LoVo (cell line): Measurements from ENCODE around the gene KCNT1.

ENCODE experiments used
- DNase-seq: peaks from one replicate; pipeline ENCODE4 v3.0.0-alpha.2; 2016; ENCODE audit warnings: low spot score

The KCNT1 gene

DNA sequence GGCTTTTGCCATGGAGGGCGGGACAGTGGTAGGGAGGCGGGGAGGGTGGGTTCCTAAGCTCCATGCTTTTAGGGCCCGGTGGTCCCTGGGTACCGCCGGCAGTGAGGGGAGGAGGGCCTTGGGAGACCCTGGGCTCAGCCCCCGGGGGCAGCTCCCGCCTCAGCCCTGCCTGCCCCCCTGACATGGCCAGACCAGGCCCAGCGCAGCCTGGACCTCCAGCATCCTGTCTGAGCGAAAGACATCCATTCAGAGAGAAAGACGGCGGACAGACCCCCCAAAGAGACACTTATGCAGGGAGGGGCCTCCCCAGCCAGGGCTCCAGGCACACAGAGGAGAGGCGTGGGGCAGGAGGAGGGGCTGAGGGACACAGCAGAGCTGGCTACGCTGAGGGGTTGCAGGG lies 45.3 kb downstream of the KCNT1 start:
- DNase-seq: no peak

DNA sequence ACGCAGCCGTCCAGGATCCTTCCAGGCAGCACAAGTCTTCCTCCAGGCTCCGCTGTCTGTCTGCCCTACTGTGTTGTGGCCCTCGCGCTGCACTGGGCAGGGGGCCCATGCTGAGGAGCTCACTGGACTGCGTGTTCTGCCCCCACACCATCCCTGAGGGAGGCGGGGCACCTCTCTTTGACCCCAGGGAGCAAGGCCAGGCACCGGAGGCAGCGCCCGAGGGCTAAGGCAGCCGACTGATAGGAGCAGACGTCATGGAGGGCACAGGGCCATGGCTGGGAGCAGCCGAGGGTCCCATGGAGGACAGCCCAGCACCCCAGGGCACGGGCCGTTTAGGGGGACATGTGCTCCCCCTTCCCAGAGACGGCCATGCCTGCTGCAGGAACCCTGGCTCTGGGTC lies 46.7 kb downstream of the KCNT1 start:
- no peak for DNase-seq

DNA sequence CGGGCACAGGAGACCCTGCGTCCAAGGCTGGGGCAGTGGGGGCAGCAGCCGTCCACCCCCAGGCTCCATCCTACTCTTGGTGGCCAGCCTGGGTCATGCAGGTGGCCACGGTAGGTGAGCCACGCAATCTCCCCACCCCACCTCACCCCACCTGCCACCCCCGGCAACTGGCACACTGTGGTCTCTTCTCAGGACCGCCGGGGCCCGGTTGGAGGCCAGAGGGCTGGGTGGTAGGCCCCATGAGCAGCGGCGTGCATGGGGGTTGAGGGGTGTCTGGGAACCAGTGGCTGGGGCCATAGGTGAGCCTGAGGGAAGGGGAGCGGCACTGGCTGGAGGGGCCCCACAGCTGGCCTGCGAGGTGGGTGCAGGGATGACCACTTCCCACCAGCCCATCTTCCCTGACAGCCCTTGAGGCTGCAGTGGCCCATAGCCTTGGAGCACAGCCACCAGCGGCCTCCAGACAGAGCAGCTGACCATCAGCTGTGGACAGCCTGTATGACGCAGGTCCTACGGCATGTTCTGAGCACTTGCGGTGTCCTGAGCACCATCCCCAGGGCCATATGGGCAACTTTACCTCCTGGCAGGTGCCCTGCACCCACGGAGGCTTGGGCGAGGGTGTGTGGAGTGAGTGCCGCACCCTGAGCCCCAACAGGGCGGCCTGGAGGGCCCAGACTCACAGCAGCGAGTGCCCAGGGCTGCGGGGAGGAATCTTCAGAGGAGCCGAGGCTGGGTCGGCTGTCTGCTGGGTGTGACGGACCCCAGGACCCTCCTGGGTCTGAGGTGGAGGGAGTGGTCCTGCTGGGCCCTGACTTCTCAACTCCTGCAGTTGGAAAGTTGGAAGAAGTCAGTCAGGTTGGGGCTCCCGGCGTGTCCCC lies 47.4 kb downstream of the KCNT1 start:
- DNase-seq: no peak

DNA sequence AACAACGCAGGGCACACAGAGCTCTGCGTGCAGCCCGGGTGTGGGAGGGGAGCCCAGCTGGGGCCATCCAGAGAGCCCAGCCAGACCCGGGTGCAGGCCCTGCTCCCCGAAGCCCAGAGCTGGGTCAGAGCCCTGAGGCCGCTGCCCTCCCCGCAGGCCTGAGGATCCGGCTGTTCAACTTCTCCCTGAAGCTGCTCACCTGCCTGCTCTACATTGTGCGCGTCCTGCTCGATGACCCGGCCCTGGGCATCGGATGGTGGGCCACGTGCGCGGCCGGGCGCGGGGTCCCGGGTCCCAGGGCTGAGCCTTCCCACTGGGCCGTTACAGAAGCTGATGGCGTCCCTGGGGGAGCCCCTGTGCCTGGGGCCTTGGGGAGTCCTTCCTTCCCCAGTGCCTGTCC lies 48.8 kb downstream of the KCNT1 start:
- DNase-seq: no peak

DNA sequence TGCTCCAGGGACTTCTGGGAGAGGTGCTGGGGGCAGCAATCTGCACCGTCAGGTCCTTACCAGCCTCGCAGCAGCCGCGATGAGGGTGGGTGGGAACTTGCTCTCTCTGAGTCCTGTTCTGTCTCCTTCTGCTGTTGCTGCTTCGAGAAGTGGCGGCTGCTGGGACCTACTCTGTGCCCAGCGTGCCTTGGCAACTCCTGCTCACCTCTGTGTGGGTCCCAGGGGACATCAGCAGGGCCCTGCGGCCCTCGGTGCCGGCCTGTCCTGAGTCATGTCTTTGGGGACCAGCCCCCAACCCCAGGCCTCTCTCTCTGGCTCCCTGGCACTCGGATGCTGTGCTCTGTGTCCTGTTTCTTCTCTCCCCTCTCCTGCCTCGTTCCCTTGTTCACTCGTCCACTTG lies 49.5 kb downstream of the KCNT1 start:
- no peak for DNase-seq

DNA sequence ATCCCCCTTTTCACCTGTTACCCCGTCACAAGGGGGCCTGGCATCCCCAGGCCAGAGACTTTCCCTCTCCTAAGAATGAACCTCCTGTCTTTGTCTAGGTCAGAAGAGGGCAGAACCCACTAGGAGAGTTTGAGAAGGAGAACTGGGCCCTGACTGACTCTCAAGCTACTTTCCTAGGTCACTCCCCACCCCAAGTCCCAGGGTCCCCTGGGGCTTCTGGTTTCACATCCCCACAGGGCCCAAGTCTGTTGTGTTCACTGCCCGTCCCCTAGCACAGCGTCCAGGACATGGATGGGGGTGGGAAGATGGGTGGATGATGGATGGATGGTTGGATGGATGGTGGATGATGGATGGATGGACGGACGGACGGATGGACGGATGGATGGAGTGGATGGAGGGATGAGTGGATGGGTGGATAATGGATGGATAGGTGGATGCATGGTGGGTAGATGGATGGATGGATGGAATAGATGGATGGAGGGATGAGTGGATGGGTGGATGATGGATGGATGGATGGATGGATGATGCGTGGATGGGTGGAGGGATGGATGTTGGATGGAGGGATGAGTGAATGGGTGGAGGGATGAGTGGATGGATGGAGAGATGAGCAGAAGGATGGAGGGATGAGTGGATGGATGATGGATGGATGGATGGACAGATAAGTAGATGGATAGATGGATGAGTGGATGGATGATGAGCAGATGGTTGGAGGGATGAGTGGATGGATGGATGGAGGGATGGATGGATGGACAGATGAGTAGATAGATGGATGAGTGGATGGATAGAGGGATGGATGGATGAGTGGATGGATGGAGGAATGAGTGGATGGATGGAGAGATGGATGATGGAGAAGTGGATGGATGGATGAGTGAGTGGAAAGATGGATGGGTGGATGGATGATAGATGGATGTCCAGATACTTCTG lies 50.6 kb downstream of the KCNT1 start:
- DNase-seq: no peak

DNA sequence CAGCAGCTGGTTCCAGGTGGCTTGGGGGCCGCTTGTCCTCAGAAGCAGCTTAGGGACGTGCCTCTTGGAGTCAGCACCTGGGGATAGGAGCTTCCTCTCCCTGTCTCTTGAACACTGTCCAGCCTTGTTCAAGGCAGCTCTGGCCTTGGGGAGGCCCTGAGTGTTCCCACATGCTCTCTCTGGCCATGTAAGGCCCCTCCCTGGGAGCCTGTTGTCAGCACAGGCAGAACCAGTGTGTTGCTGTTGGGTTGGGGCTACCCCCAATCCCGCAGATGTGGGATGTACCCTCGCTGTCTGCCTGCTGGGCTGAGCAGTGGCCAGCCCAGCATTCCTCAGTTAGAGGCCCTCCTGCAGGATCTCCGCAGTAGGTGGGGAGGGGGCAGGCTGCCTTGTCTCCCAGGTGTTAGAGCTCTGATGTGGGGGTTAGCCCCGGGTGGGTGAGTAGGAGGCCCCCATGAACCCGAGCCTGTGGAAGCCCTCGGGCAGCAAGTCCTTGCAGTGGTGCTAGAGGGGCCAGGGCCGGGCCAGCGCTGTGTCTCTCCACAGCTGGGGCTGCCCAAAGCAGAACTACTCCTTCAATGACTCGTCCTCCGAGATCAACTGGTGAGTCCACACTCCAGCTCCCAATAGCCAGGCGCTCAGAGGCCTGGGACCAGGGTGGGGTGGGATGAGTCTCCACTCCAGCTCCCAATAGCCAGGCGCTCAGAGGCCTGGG lies 51.6 kb downstream of the KCNT1 start:
- DNase-seq: no peak

DNA sequence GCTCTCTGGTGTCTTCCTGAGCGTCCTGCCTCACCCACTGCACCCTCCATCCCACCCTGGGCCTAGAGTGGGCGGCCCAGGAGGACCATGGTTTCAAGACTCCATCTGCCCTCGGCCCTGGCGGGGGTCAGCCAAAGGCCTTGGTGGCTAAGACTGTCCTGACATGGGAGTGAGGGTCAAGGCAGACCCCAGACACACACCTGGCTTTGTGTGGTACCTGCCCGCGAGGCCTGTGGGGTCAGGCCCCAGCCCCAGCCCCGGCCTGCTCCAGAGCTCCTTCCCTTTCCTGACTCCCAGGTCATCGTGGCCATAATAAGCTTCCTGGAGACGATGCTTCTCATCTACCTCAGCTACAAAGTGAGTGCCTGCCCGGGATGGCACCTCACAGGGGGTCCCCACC lies 54.6 kb downstream of the KCNT1 start:
- no peak for DNase-seq

DNA sequence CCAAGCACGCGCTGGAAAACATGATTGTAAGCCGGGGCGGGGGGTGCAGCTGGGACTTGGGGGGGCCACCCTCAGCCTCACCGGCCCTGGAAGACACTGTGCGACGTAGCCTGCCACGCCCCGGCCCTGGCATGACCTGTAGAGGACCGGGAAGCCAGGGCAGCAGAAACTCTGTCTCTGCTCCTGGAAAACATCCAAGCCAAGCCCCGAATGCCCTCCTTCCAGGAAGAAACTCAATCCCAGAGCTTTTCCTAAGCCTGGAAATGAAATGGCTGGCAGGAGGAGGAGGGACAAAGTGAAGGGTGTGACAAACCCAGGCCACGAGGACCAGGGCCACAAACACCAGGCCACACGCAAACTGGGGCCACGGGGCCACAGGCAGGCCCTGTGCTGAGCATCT lies 55.4 kb downstream of the KCNT1 start:
- no peak for DNase-seq

DNA sequence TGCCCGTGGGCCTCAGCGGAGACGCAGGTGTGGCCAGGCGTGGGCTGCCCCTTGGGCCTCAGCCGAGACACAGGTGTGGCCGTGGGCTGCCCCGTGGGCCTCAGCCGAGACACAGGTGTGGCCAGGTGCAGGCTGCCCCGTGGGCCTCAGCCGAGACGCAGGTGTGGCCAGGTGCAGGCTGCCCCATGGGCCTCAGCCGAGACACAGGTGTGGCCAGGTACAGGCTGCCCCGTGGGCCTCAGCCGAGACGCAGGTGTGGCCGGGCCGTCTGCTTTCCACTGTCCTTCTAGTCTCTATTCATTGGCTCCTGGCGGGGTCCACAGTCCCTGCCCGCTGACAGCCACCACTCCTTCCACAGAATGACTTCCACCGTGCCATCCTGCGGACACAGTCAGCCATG lies 56.1 kb downstream of the KCNT1 start:
- DNase-seq: no peak

DNA sequence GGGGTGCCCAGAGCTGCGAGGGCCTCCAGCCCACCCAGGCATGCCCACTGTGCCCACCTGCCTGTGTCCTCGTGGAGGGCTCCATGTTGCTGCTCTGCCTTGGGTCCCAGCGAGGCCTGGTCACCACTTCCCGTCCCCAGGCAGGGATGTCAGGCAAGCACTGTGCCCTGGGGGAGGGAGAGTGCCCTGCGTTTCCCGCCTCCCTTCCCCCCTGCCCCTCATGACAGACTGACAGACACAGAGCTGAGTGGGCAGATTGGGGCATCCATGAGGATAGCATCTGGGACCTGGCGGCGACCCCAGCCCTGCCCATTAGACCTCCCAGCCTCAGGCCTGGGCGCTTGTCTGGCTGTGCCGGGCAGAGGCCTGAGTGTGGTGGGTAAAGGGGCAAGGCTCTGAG lies 56.9 kb downstream of the KCNT1 start:
- no peak for DNase-seq

DNA sequence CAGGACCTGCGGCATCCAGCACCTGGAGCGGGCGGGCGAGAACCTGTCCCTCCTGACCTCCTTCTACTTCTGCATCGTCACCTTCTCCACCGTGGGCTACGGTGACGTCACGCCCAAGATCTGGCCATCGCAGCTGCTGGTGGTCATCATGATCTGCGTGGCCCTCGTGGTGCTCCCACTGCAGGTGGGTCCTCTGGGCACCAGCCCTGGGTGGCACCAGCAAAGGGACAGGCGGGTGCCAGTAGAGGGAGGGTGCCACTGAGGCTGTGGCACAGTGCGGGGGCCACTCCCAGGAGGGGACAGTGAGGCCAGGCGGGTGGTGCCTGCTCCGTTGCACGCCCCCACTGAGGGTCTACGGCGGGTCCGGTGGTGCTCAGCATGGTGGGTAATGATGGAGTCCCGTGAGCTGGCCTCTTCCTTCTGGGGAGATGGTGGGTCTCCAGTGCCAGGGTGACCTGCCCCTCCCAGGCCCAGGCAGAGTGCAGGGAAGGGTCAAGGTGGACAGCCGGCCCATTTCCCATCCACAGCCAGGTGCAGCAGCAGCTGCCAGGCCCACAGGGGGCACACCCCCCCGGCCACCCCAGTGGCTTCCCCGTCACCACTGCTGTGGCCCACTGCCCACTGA lies 57.8 kb downstream of the KCNT1 start:
- DNase-seq: no peak

DNA sequence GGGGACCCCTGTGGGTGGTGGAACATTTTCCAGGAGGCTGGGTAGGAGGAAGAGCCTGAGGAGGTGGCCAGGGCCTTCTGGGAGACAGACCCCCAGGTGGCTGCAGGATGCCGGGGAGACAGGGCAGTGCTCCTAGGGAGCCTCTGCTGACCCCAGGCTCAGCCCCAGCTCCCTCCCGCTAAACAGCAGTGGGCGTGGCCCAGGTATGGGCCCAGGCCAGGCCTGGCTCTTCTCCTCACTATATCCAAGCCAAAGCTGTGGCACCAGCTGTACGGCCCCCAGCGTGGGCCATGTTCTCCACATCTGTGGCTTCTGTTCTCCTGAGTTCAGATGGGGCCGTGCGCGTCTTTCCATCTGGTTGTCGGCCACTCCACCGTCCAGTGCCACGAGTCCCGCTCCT lies 58.5 kb downstream of the KCNT1 start:
- no peak for DNase-seq

DNA sequence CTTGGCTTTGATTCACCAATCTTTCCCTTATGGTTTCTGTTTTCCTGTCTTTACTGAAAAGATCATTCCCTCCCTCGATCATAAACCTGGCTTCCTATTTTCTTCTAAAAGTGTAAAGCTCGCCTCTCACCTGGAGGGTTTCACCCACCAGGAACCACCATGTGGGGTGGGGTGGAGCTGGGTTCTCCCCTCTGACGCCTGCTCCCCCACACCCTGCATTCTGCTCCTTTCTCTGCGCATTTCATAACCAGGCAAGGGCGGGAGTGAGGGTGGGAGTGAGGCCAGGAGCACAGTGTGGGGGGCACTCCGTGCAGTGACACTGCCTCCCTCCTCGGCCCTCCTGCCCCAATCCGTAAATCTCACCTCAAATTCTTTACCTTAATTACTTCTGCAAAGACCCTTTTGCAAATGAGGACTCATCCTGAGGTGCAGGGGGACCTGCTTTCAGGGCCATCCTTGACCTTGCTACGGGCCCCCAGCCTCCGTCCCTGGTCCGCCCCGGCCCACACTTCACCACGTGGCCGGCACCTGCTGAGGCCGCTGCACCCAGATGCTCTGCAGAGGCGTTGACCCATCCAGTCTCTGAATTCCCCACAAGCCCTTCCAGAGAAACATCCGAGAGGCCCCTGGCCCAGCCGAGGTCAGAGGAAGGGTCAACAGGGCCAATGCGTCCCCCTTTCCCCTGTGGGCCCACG lies 59.3 kb downstream of the KCNT1 start:
- no peak for DNase-seq

DNA sequence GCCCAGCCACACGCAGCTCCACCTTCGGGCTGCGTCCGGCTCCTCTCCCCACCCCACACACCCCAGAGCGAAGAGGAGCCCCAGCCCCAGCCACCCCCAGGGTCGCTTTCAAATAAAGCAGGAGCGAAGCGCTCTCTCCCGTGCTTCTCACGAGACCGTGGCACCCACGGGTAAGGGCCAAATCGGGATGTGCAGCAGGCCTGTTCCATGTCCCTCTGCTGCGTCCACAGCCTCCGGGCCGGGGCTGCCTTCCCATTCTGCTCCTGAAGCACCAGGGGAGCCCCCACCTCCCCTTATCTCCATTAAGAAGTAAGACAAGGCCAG lies 59.8 kb downstream of the KCNT1 start:
- no peak for DNase-seq

DNA sequence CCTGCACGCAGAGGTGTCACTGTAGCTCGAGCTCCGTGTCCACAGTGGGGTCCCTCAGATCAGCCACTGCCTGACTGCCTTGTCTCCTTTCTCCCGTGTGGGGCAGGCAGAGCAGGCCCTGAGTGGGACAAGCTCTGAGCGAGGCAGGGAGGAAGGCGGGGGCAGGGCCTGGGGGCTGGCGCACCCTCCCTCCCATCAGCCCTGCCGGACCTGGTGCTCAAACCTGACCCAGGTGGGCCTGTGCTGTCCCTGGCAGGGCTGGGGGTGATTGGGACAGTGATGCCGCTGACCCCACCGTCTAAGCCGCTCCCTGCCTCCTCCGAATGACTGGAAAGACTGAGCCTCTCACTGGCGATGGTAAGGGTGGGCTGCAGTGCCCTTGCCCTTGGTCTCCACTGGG lies 60.9 kb downstream of the KCNT1 start:
- DNase-seq: no peak

DNA sequence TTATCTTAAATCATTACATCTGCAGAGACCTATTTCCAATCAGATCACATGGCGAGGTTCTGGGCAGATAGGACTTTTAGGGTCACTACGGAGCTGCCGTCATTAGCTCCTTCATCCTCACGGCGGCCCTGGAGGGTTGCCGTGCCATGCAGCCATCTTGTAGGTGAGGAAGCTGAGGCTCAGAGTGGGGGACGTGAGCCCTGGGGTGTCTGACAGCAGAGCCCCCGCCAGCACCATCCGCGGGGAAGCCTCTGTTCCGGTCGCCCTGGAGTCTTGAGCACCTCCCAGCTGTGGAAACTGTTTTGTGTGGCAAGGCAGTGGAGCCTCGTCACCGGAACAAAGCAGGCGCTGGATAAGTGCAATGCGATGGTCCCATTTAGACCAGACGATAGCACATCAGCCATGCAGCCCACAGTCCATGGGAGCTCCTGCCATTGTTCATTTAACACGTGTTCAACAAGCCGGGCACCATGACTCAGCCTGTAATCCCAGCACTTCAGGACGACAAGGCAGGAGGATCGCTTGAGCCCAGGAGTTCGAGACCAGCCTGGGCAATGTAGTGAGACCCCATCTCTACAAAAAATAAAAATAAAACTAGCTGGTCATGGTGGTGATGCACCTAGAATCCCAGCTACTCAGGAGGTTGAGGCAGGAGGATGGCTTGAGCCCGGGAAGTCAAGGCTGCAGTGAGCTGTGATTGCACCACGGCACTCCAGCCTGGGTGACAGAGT lies 61.9 kb downstream of the KCNT1 start:
- DNase-seq: no peak

DNA sequence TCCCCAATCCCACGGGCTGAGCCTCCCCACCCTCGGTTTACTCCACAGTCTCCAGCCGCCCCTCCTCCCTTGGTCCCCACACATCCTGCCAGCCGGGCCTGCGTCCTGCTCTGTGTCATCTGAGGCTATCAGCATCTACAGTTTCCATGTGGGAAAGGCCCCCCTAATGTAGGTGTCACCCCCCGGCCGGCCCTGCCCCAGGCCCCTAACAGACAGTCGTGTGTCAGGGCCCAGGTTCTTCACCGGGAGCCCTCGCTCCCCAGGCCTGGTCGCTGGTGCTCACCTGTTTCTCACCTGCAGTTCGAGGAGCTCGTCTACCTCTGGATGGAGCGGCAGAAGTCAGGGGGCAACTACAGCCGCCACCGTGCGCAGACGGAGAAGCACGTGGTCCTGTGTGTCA lies 62.7 kb downstream of the KCNT1 start:
- DNase-seq: no peak

DNA sequence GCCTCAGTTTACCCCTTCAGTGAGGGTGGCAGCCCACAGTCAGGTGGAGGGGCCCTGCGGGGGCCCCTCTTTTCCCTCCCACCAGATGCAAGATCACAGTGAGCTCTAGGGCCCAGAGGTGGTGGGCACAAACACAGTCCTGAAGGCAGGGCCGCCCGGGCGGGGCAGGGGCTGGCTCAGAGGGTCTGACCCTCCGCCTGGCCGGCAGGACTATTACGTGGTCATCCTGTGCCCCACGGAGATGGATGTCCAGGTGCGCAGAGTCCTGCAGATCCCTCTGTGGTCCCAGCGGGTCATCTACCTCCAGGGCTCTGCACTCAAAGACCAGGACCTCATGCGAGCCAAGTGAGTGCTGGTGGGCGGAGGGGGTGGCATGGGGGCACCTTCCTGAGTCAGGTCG lies 63.4 kb downstream of the KCNT1 start:
- DNase-seq: no peak

DNA sequence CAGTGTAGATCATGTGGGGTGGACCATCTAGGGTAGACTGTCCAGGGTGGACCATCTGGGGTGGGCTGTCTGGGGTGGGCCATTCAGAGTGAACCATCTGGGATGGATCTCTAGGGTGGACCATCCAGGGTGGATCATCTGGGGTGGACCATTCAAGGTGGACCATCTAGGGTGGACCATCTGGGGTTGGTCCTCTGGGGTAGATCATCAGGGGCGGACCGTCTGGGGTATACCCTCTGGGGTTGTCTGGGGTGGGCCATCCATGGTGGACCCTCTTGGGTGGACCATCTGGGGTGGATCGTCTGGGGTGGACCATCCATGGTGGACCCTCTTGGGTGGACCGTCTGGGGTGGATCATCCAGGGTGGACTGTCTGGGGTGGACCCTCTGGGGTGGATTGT lies 64.3 kb downstream of the KCNT1 start:
- no peak for DNase-seq

DNA sequence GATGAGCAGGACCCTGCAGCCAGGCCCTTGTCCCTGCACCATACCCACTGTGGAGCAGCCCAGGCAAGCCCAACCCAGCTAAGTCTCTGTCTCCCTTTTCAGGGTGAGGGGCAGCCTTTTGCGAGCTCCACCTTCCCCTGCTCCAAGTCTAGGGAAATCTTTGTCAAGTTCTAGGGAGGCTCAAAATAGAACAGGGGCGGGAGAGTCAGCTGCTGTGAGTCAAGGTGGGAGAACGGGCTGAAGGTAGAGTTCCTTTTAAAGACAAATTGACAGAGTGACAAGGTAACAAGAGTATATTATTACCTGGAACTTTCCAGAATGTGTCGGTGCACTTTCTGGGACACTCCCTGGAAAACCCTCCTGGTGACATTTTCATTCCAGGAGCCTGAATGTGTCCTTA lies 64.7 kb downstream of the KCNT1 start:
- DNase-seq: no peak
